NT2/D1 (cell line): ENCODE data around the gene PNPLA7.

Experiments
- YY1 ChIP-seq: IDR thresholded peaks from 2 replicates; pipeline ENCODE4 v1.6.1; 2011; ENCODE audit not compliant: insufficient read length, insufficient read depth
- ZNF274 ChIP-seq: IDR thresholded peaks from 2 replicates; pipeline ENCODE4 v1.6.1; 2011; ENCODE audit warnings: mild to moderate bottlenecking, low read depth, low read length

GRCh38 chr9:137588891-137589290 lies 38.7 kb upstream of the PNPLA7 start:
- TF ChIP-seq ZNF274 (no peak), YY1 (no peak)
